ENCODE measurements around the gene SORL1-AS1.

The SORL1-AS1 gene

GRCh38 chr11:121412711-121413415 is 39.9 kb downstream of the SORL1-AS1 start:
- Histone ChIP-seq H4K20me1 (ENCODE audit: insufficient read depth) (no peaks in the 10 kb centered on the region), H3K4me2 (no peak overlapping the region), H3K9ac (no peak overlapping the region), H2AFZ (ENCODE audit: low read depth) (no peak overlapping the region), H3K36me3 (replicated peaks in 1 of 2; ENCODE audit: control insufficient read depth in 1 of 2, insufficient read depth in 2 of 2, low read length in 1 of 2) (no peaks in the 10 kb centered on the region), H3K9me2 (no peaks in the 10 kb centered on the region), H3K27me3 (ENCODE audit: insufficient read depth) (no peaks in the 10 kb centered on the region), H3K79me2 (ENCODE audit: insufficient read depth) (no peaks in the 10 kb centered on the region), H3K27ac (ENCODE audit: low read depth in 2 of 2, low read length in 1 of 2) (no peak overlapping the region), H3F3A (replicated peaks; ENCODE audit: insufficient read depth) (no peaks in the 10 kb centered on the region), H3K4me1 (ENCODE audit: control insufficient read depth in 1 of 2, insufficient read depth in 2 of 2, low read depth in 1 of 2, low read length in 1 of 2) (no peaks in the 10 kb centered on the region; a peak in 1 of 4 replicates), H3K4me3 (ENCODE audit: low read depth in 2 of 2, low read length in 1 of 2) (no peak overlapping the region), H3K9me3 (no peaks in the 10 kb centered on the region)
- POLR2A ChIA-PET: no interaction called here
- TF ChIP-seq MEF2A (IDR thresholded peaks at IDR 0.05; ENCODE audit: borderline replicate concordance, low read depth): no peak
- no peak for TF ChIP-seq RFX5 (IDR thresholded peaks at IDR 0.05; ENCODE audit: low read length)
- TF ChIP-seq, protein P1, sequence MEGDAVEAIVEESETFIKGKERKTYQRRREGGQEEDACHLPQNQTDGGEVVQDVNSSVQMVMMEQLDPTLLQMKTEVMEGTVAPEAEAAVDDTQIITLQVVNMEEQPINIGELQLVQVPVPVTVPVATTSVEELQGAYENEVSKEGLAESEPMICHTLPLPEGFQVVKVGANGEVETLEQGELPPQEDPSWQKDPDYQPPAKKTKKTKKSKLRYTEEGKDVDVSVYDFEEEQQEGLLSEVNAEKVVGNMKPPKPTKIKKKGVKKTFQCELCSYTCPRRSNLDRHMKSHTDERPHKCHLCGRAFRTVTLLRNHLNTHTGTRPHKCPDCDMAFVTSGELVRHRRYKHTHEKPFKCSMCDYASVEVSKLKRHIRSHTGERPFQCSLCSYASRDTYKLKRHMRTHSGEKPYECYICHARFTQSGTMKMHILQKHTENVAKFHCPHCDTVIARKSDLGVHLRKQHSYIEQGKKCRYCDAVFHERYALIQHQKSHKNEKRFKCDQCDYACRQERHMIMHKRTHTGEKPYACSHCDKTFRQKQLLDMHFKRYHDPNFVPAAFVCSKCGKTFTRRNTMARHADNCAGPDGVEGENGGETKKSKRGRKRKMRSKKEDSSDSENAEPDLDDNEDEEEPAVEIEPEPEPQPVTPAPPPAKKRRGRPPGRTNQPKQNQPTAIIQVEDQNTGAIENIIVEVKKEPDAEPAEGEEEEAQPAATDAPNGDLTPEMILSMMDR (IDR thresholded peaks at IDR 0.05): no peak
- no peak for TF ChIP-seq MAX (IDR thresholded peaks at IDR 0.05; ENCODE audit: low read depth)
- no peak for TF ChIP-seq NFIC (IDR thresholded peaks at IDR 0.05; ENCODE audit: borderline replicate concordance)
- TF ChIP-seq SMC3 (IDR thresholded peaks at IDR 0.05; ENCODE audit: low read depth, low read length): no peak
- 43% methylated on average over 4 of the region's 4 CpGs for WGBS (ENCODE audit: low lambda C conversion rate)
- CTCF ChIA-PET: interaction anchor here (0.8 kb wide), 1 partner anchor 1093 kb away, joined by 3 read pairs; no protein-coding TSS in a partner anchor
- DNase-seq: no peak

GRCh38 chr11:121412000-121412587 is 40.7 kb downstream of the SORL1-AS1 start:
- no peaks in the 10 kb centered on the region for H3F3A ChIP-seq (replicated peaks; ENCODE audit: insufficient read depth)
- H2AFZ ChIP-seq (ENCODE audit: low read depth): no peak overlapping the region
- no peaks in the 10 kb centered on the region for H4K20me1 ChIP-seq (ENCODE audit: insufficient read depth)
- H3K27ac ChIP-seq (ENCODE audit: low read depth in 2 of 2, low read length in 1 of 2): no peak overlapping the region
- no peaks in the 10 kb centered on the region for H3K9me2 ChIP-seq
- no peaks in the 10 kb centered on the region for H3K36me3 ChIP-seq (replicated peaks in 1 of 2; ENCODE audit: control insufficient read depth in 1 of 2, insufficient read depth in 2 of 2, low read length in 1 of 2)
- H3K9me3 ChIP-seq: no peaks in the 10 kb centered on the region
- H3K79me2 ChIP-seq (ENCODE audit: insufficient read depth): no peaks in the 10 kb centered on the region
- POLR2A ChIA-PET: no interaction called here
- CTCF ChIA-PET: interaction anchor here (0.8 kb wide), 1 partner anchor 1094 kb away, joined by 3 read pairs; no protein-coding TSS in a partner anchor
- no peaks in the 10 kb centered on the region; a peak in 1 of 4 replicates for H3K4me1 ChIP-seq (ENCODE audit: control insufficient read depth in 1 of 2, insufficient read depth in 2 of 2, low read depth in 1 of 2, low read length in 1 of 2)
- H3K27me3 ChIP-seq (ENCODE audit: insufficient read depth): no peaks in the 10 kb centered on the region
- no peak for DNase-seq
- H3K4me2 ChIP-seq: no peak overlapping the region
- no peak overlapping the region for H3K9ac ChIP-seq
- WGBS (ENCODE audit: low lambda C conversion rate): 47% methylated on average over 4 of the region's 4 CpGs
- H3K4me3 ChIP-seq (ENCODE audit: low read depth in 2 of 2, low read length in 1 of 2): no peak overlapping the region
- TF ChIP-seq GABPA (IDR thresholded peaks at IDR 0.05; ENCODE audit: low read depth) (no peak), CHD2 (IDR thresholded peaks at IDR 0.05; ENCODE audit: low read length, partially characterized antibody) (no peak), RXRA (IDR thresholded peaks at IDR 0.05; ENCODE audit: borderline replicate concordance, low read depth) (no peak), JUND (IDR thresholded peaks at IDR 0.05) (no peak), EP300 (IDR thresholded peaks at IDR 0.05; ENCODE audit: borderline replicate concordance in 1 of 2, low read depth in 1 of 2, low read length in 1 of 2) (no peak), NFIC (IDR thresholded peaks at IDR 0.05; ENCODE audit: borderline replicate concordance) (no peak), ELF1 (IDR thresholded peaks at IDR 0.05) (no peak), RAD21 (IDR thresholded peaks at IDR 0.05; ENCODE audit: low read length) (no peak), FOXJ3 (CRISPR knock-in tag; IDR thresholded peaks at IDR 0.05) (no peak), ZBTB33 (IDR thresholded peaks at IDR 0.05; ENCODE audit: borderline replicate concordance, low read depth) (no peak), GATA2 (CRISPR knock-in tag; IDR thresholded peaks at IDR 0.05) (no peak), YY1 (IDR thresholded peaks at IDR 0.05; ENCODE audit: low read depth) (no peak), TEAD4 (IDR thresholded peaks at IDR 0.05; ENCODE audit: borderline replicate concordance, insufficient read depth) (no peak), SMC3 (IDR thresholded peaks at IDR 0.05; ENCODE audit: low read depth, low read length) (no peak)
- TF ChIP-seq, protein P2, sequence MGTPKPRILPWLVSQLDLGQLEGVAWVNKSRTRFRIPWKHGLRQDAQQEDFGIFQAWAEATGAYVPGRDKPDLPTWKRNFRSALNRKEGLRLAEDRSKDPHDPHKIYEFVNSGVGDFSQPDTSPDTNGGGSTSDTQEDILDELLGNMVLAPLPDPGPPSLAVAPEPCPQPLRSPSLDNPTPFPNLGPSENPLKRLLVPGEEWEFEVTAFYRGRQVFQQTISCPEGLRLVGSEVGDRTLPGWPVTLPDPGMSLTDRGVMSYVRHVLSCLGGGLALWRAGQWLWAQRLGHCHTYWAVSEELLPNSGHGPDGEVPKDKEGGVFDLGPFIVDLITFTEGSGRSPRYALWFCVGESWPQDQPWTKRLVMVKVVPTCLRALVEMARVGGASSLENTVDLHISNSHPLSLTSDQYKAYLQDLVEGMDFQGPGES (IDR thresholded peaks at IDR 0.05; ENCODE audit: low read depth, low read length): no peak

Measured in SK-N-SH (cell line).